ENCODE data around the gene LENEP.

The LENEP gene

GRCh38 chr1:154998818-154999570 is 5.6 kb downstream of the LENEP start:
- in situ Hi-C loops (cut with MboI; ENCODE audit: low sequenced_read_pairs), result no loop called here

- in situ Hi-C loops (cut with MboI; ENCODE audit: low sequenced_read_pairs), result no loop called here
These were observed 6.4 kb downstream of the LENEP start for GRCh38 chr1:154999571-155000410.

GRCh38 chr1:155000411-155000725 is 7.0 kb downstream of the LENEP start:
- in situ Hi-C loops (cut with MboI; ENCODE audit: low sequenced_read_pairs), result no loop called here

- in situ Hi-C loops (cut with MboI; ENCODE audit: low sequenced_read_pairs), result no loop called here
These were observed 7.5 kb downstream of the LENEP start for GRCh38 chr1:155000726-155001424.

GRCh38 chr1:155001425-155001674 is 8.0 kb downstream of the LENEP start:
- in situ Hi-C loops (cut with MboI; ENCODE audit: low sequenced_read_pairs), result no loop called here

DNA sequence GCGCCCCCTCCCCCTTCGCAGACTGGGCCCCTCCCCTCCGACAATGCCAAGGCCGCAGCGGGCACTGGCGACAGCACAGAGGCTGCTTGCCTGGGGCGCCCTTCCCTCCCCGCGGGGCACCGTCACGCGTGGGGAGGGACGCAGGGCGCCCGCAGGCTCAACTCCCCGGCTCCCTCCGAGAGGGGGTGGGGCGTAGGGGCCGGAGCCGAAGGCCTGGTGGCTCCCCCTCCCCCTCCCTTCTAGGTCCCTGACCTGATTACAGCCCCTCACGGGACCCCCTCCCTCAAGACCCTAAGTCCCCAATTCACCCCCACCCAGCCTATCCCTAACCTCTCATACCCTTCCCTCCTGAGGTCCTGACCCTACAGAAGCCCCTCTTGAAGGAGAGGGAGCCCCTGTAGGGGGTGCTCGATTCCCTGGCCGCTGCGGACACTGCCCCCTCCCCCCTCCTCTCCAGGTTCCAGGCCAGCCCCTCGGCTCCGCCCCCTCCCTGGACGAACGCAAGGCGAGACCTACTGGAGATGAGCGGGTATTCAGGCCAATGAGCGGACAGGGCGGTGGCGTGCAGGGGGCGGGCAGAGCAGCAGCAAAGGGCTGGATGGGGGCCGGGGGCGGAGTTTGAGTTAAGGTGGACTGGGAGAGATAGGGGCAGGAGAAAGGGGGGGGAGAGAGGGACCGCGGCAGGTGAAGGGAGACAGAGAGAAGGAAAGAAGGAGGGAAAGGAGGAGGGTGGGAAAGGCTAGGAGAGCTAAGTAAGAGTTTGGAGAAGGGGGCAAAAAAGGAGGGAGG is 8.5 kb downstream of the LENEP start:
- in situ Hi-C loops (cut with MboI; ENCODE audit: low sequenced_read_pairs), result no loop called here

GRCh38 chr1:155002464-155003226 is 9.3 kb downstream of the LENEP start, which contains the start of gene ZBTB7B:
ZBTB7B (plus strand) TSS chr1:155002802; CDS start chr1:155014661, 11,859 bp downstream.
- in situ Hi-C loops (cut with MboI; ENCODE audit: low sequenced_read_pairs), result no loop called here

- in situ Hi-C loops (cut with MboI; ENCODE audit: low sequenced_read_pairs), result no loop called here
These were observed 9.9 kb downstream of the LENEP start for GRCh38 chr1:155003227-155003765.

- in situ Hi-C loops (cut with MboI; ENCODE audit: low sequenced_read_pairs), result no loop called here
These were observed 10.5 kb downstream of the LENEP start for GRCh38 chr1:155003766-155004351.

- in situ Hi-C loops (cut with MboI; ENCODE audit: low sequenced_read_pairs), result no loop called here
These were observed 11.1 kb downstream of the LENEP start for GRCh38 chr1:155004352-155005075.

GRCh38 chr1:155005076-155006011 is 12.0 kb downstream of the LENEP start:
- in situ Hi-C loops (cut with MboI; ENCODE audit: low sequenced_read_pairs), result no loop called here

DNA sequence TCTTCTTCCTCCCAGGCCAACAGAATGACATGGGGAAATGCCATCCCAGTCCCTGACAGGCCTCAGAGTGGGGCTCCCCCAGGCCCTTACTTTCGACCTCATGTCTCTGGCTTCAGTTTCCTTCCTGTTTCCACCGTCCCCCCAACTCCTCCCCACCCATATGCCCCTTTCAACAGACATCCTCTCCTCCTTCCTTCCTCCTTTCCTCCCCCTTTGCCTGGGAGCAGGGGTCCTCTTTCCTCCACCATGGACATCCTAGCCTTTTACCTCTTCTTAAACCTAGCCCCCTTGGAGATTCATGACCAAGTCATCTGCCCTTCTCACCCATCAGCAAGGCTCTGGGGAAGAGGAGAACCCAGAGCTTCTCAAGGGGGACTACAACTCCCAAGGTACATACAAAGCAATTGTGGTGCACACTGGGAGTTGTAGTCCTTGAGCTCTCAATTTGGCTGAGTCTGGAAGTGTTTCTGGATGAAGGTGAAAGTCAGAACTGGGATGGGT is 13.3 kb downstream of the LENEP start:
- in situ Hi-C loops (cut with MboI; ENCODE audit: low sequenced_read_pairs), result no loop called here

DNA sequence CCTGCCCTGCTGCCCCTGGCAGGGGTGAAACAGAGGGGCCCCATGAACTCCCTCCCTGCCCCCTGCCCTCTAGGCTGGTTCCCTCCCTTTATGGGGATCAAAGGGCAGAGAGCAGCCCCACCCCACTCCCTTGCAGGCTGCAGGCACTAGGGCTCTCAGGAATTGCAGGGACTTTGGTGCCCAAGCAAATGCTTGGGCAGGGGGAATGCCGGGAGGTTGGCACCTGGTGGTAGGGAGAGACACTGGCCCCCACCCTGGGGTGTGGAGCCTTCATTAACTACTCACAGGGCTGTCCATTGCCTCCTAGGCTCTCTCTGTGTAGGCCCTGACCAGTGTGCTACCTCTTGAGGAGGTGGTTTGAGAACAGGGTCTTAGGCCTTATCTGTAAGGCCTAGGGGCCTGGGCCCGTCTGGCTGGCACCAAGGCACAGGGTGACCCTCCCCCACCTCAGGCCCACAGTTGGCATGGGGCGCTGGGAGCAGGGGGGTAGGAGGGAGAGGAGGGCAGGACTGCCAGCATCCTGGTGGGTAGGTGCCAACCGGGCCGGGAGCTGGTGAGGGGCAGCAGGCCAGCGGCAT is 14.0 kb downstream of the LENEP start:
- in situ Hi-C loops (cut with MboI; ENCODE audit: low sequenced_read_pairs), result no loop called here

DNA sequence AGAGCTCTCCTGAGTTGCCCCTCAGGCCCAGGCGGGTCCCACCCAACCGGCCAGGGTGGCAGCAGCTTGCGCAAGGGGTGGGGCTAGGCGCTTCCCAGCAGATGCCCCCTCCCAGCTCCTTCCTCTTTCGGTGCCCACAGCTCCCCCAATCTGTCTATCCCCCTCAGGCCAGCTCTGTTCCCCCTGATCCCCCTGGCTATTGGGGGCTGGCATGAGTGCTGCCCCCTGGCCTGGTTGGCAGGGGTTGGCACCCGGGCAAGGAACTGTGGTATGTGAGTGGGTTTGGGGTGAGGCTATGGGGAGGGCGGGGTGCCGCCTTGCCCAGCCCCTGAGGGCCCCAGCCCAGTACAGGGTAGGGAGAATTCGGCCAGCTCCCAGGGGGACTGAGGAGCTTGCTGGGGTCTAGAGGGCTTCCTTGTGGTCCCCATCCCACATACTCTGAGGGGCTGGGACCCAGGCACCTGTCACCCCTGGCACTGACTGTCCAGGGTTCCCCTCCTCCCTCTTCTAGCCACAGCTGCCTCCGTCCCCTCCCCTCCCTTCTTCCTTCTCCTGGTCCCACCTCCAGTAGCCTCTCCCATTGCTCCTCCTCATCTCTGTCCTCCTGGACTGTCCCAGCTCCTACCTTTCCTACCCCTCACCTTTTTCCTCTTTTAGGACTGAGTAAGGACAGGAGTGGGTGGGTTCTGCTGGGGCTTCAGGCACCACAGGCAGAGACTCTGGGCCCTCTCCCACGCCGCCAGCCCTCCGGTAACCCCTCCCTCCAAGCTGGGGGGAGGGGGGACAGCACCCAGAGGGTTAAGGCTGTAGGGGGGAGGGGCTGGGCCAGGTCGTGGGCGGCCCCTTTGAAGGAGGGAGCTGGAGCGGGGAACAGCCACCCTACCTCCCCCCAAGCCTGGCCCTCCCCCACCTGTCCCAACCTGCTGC is 14.9 kb downstream of the LENEP start:
- in situ Hi-C loops (cut with MboI; ENCODE audit: low sequenced_read_pairs), result no loop called here

DNA sequence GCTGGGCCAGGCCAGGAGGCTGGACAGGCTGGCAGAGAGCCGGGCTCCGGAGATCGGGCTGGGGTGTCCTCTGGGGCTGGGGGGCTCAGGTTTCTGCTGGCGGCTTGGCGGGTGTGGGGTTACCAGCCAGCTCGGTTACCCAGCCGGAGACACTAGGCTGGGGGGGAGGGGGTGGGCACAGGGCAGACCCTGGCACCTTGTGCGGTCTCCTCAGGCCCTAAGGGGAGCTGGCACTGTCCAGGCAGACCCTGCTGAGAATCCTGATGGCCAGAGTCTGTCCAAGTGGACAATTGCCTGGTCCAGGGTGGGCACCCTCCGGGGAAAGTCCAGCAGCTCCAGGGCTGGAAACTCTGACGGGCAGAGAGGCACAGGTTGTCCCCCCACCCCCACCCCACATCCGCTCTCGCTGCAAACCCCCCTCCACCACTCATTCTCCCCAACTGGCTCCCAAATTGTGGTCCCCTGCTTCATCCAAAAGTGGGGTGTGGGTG is 15.9 kb downstream of the LENEP start:
- in situ Hi-C loops (cut with MboI; ENCODE audit: low sequenced_read_pairs), result no loop called here

DNA sequence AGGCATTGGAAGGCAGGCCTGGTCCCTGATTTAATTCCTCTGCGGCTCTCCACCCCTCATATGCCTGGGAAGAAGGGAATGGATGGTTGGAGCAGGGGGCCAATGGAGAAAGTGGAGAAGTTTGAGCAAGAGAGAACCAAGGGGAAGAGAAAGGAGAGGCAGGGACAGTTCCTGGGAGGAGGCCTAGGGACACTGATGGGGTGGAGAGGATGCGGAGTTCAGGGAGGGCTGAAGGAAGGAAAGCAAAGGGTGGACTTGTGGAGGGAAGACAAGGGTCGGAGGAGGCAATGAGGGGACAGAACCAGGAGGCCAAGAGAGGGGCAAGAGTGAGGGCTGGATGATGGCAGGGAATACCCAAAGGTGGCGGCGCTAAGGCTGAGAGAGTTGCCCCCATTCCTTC is 16.4 kb downstream of the LENEP start:
- in situ Hi-C loops (cut with MboI; ENCODE audit: low sequenced_read_pairs), result no loop called here
